Prostate gland (tissue), 2 donors: ENCODE measurements around the gene PTCHD1. TPM values are rescaled to one million over a fixed set of nuclear protein-coding genes. Genes with fewer than 3 reads are reported as not detected.

ENCODE experiments used
- DNase-seq: peaks from one replicate; pipeline ENCODE4 v3.0.0-alpha.2; 2019; ENCODE audit warnings: low spot score
- H3K27ac ChIP-seq, 2 donors: fragments of 200-600 bp; sonication (generic); 2 replicates each; pipeline ENCODE4 v1.5.1; 2017 to 2019
- H3K27me3 ChIP-seq: fragments of 200-600 bp; sonication (generic); replicated peaks from 2 replicates; pipeline ENCODE4 v1.5.1; 2019; ENCODE audit not compliant: insufficient read depth
- H3K36me3 ChIP-seq, 2 donors: fragments of 200-600 bp; sonication (generic); 1 replicate in 1 of 2; 2 replicates in 1 of 2; pipeline versions ENCODE4 v1.5.1 to v1.8.1; 2017 to 2019
- H3K4me1 ChIP-seq: fragments of 200-600 bp; sonication (generic); replicated peaks from 2 replicates; pipeline ENCODE4 v1.5.1; 2019
- H3K4me3 ChIP-seq, 2 donors: fragments of 200-600 bp; sonication (generic); 2 replicates each; pipeline ENCODE4 v1.5.1; 2017 to 2019
- H3K9me3 ChIP-seq: fragments of 200-600 bp; sonication (generic); 2 replicates; pipeline ENCODE4 v1.5.1; 2017
- CTCF ChIP-seq, 4 experiments: fragments of 200-600 bp in 2 of 4; fragments of 450-650 bp in 2 of 4; sonication (generic) in 2 of 4; IDR thresholded peaks; 1 replicate in 3 of 4; 2 replicates in 1 of 4; pipeline ENCODE4 v1.5.1; 2016 to 2019; ENCODE audit warnings: antibody characterized with exemption in 4 of 4, mild to moderate bottlenecking in 2 of 4, moderate library complexity in 2 of 4
- POLR2A ChIP-seq: fragments of 450-650 bp; IDR thresholded peaks from one replicate; pipeline ENCODE4 v1.6.1; 2016; ENCODE audit warnings: antibody characterized with exemption, mild to moderate bottlenecking
- POLR2AphosphoS5 ChIP-seq: sonication (generic); formaldehyde crosslinking; IDR thresholded peaks from one replicate; pipeline ENCODE4 v1.6.1; 2017; ENCODE audit warnings: antibody characterized with exemption
- WGBS: methylation state at CpG from one replicate; pipeline ENCODE4 v1.1.5; 2018; 5-methylcytosine and 5-hydroxymethylcytosine counted together
- intact Hi-C: fragments of 100-400 bp; cut with DNase I; formaldehyde crosslinking; loops from one replicate; pipeline ENCODE4 v1.14.2; 2022
- total RNA-seq, 2 donors: library from RNA; depleted of rRNA; stranded (reverse); fragments of >200 nt; gene quantifications; one replicate each; pipeline ENCODE4 v1.1.0, GENCODE V29; 2016

Gene PTCHD1
- total RNA-seq, 2 donors from 2014 or later = 1.6 to 5.3 TPM

GRCh38 chrX:23381099-23382087 lies 46.7 kb downstream of the PTCHD1 start:
- TF ChIP-seq CTCF (IDR thresholded peaks at IDR 0.05) (no peak), POLR2A (no peak), POLR2AphosphoS5 (no peak)
- Histone ChIP-seq H3K4me1 (no peaks in the 10 kb centered on the region), H3K27ac (no peak overlapping the region), H3K36me3 (no peaks in the 10 kb centered on the region), H3K27me3 (no peaks in the 10 kb centered on the region), H3K9me3 (no peaks in the 10 kb centered on the region), H3K4me3 (no peak overlapping the region)
- no peak for DNase-seq
- intact Hi-C loops = no loop called here
- WGBS = 86% methylated on average over 18 of the region's 19 CpGs

GRCh38 chrX:23382572-23382971 lies 47.9 kb downstream of the PTCHD1 start:
- H3K4me1 ChIP-seq = no peaks in the 10 kb centered on the region
- no peaks in the 10 kb centered on the region for H3K27me3 ChIP-seq
- no peaks in the 10 kb centered on the region for H3K9me3 ChIP-seq
- intact Hi-C loops = no loop called here
- WGBS = 60% methylated on average over 5 of the region's 5 CpGs
- no peak overlapping the region for H3K4me3 ChIP-seq
- H3K36me3 ChIP-seq = no peaks in the 10 kb centered on the region
- no peak overlapping the region for H3K27ac ChIP-seq
- TF ChIP-seq CTCF (IDR thresholded peaks at IDR 0.05) (no peak), POLR2A (no peak), POLR2AphosphoS5 (no peak)
- no peak for DNase-seq

GRCh38 chrX:23383411-23383810 lies 48.8 kb downstream of the PTCHD1 start:
- intact Hi-C loops = no loop called here
- H3K4me3 ChIP-seq = no peak overlapping the region
- 50% methylated on average over 2 of the region's 2 CpGs for WGBS
- H3K4me1 ChIP-seq = no peaks in the 10 kb centered on the region
- H3K36me3 ChIP-seq = no peaks in the 10 kb centered on the region
- DNase-seq = no peak
- H3K9me3 ChIP-seq = no peaks in the 10 kb centered on the region
- H3K27me3 ChIP-seq = no peaks in the 10 kb centered on the region
- TF ChIP-seq POLR2A = no peak
- no peak for TF ChIP-seq POLR2AphosphoS5
- TF ChIP-seq CTCF (IDR thresholded peaks at IDR 0.05) = no peak
- no peak overlapping the region for H3K27ac ChIP-seq

- Histone ChIP-seq H3K4me3 (no peak overlapping the region), H3K4me1 (no peaks in the 10 kb centered on the region)
- no peak for TF ChIP-seq CTCF (IDR thresholded peaks at IDR 0.05)
- no peak for TF ChIP-seq POLR2A
- no peak for TF ChIP-seq POLR2AphosphoS5
These were observed 50.6 kb downstream of the PTCHD1 start for GRCh38 chrX:23385242-23385641.

GRCh38 chrX:23386260-23386659 lies 51.6 kb downstream of the PTCHD1 start:
- TF ChIP-seq POLR2AphosphoS5 = no peak

More at GRCh38 chrX:23385242-23385641, 50.6 kb downstream of the PTCHD1 start:
- WGBS = 38% methylated on average over 2 of the region's 3 CpGs
- Histone ChIP-seq H3K9me3 (no peaks in the 10 kb centered on the region), H3K36me3 (no peaks in the 10 kb centered on the region), H3K27ac (no peak overlapping the region), H3K27me3 (no peaks in the 10 kb centered on the region)
- intact Hi-C loops = no loop called here
- DNase-seq = no peak

More at GRCh38 chrX:23386260-23386659, 51.6 kb downstream of the PTCHD1 start:
- Histone ChIP-seq H3K27ac (no peak overlapping the region), H3K4me3 (no peak overlapping the region), H3K36me3 (no peaks in the 10 kb centered on the region), H3K9me3 (no peaks in the 10 kb centered on the region), H3K27me3 (no peaks in the 10 kb centered on the region), H3K4me1 (no peaks in the 10 kb centered on the region)
- no peak for DNase-seq
- intact Hi-C loops = no loop called here
